ENCODE measurements around the gene RBM12.

DNA sequence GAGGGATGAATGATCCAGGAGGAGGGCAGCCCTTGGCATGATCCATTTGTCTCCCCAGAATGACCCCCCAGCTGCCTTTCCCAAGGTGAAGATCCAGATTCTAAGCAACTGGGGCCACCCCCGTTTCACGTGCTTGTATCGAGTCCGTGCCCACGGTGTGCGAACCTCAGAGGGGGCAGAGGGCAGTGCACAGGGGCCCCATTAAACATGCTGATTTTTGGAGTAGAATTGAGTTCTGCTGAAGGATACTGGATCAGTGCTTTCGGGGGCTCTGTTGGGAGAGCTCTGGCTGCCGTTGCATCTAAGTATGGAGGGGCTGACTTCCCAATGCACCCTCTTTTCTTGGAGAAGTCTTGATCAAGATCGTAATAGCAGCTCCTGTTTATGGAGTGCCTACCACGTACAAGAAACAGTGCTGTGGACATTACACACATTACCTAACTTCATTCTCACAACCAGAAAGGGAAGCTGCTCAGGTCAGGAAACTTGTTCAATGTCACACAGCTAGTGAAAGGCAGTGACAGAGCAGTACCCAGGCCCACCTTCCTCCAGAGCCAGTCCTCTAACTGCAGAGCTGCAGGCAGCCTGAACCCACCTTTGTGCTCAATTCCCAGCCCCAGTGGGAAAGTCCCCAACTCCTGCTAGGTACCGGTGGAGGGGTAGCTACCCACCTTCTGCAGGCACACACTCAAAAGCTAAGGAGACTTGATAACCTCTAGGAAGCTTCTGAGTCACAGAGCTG, 43.7 kb downstream of the RBM12 start:
- TF ChIP-seq POLR2AphosphoS5 (IDR thresholded peaks at IDR 0.05; ENCODE audit: low read depth, low read length), result no peak
- no peak for TF ChIP-seq TAF1 (IDR thresholded peaks at IDR 0.05; ENCODE audit: low read depth, low read length)
- TF ChIP-seq POLR2A (IDR thresholded peaks at IDR 0.05; ENCODE audit: low read depth, low read length), result no peak
- no peak for TF ChIP-seq SPI1 (IDR thresholded peaks at IDR 0.05; ENCODE audit: low read depth, low read length)
- TF ChIP-seq POU2F2 (IDR thresholded peaks at IDR 0.05; ENCODE audit: low read depth, low read length), result no peak
- TF ChIP-seq PAX5 (IDR thresholded peaks at IDR 0.05; ENCODE audit: insufficient read depth, low read length, severe bottlenecking), result no peak

Measured in GM12891 (cell line).